HG02981 (cell line): ENCODE results near the gene PLXNB3.
"Not testable (repeated sequence)": the region's sequence is repeated elsewhere in the genome, so short reads cannot be mapped to it uniquely, and the experiment has no call there.

Experiments
- ATAC-seq: cut with Tn5 transposase; IDR thresholded peaks from one replicate; pipeline ENCODE4 v1.9.1; 2021; ENCODE audit warnings: mild to moderate bottlenecking, moderate library complexity; ENCODE audit not compliant: unreplicated experiment

Gene PLXNB3

GRCh38 chrX:153806999-153807575 is 43.0 kb downstream of the PLXNB3 start:
- no peak for ATAC-seq

DNA sequence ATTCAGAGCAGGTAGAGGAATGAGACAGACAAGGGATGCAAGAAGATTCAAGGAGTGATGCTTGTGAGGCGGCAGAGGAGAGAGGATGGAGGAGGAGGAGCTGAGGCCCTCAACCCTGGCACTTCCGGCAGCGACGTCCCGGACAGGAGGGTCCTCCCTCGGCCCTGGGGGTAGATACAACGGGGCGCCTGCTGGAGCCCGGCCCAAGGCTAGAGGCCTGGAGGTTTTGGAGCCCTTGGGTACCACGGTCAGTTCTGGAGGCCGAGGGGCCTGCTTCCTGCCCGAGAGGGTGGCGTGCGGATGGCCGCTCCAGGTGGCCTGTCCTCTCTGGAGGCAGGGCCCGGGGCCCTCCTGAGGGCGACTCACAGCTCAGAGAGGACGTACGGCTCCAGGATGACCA is 43.9 kb downstream of the PLXNB3 start:
- no peak for ATAC-seq

GRCh38 chrX:153812220-153812619 is 48.2 kb downstream of the PLXNB3 start:
- ATAC-seq: no peak

DNA sequence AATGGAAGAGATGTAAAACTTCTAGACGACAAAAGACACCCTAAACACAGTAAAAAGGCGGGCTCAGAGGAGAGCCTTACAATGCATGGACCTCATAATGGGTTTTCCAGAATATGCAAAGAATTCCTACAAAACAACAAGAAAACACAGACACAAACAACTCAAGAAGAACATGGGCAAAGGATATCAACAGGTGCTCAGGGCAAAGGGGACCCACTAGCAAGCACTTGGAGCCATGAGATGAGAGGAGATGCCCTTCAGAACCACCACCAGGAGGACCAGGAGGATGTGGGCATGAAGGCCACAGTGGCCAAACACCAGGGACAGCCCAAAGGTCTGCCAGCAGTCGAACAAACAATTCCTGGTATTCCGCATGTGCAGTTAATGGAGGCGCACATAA is 49.1 kb downstream of the PLXNB3 start:
- no peak for ATAC-seq

DNA sequence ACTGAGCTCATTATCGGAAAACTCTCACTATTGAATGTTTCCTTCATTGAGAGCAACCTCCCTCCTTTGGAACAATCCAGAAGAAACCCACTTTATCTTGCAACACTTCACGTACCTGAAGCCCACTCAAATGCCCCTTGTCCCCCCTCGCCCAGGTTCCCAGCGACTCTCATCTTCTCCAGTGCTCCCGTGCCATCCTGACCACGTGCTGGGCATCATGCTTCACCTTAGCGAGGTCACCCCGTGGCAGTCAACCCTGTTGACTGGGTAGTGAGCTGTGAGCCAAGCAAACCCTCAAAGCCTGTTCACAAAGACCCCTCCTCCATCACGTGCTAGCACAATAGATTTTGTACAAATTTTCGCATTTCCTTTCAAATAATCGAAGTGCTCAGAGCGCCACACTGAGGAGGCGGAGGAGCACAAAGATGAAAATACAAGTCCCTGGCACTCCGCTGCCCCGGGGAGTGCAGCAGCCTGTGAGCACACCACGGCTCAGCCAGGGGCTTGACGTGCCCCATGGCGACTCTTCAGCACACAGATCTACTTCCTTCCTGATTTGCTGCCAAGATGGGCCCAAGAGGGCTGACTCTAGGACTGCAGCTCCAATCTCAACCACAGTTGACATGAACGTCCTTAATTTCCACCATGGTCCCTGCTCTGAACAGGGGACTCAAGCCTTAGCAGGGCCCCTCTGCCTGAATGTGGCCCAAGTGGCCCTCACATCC is 50.7 kb downstream of the PLXNB3 start:
- no peak for ATAC-seq

- ATAC-seq: no peak
These were observed 53.0 kb downstream of the PLXNB3 start for GRCh38 chrX:153816831-153817690.

- not testable (repeated sequence) for ATAC-seq
These were observed 54.0 kb downstream of the PLXNB3 start for GRCh38 chrX:153818064-153818463.

DNA sequence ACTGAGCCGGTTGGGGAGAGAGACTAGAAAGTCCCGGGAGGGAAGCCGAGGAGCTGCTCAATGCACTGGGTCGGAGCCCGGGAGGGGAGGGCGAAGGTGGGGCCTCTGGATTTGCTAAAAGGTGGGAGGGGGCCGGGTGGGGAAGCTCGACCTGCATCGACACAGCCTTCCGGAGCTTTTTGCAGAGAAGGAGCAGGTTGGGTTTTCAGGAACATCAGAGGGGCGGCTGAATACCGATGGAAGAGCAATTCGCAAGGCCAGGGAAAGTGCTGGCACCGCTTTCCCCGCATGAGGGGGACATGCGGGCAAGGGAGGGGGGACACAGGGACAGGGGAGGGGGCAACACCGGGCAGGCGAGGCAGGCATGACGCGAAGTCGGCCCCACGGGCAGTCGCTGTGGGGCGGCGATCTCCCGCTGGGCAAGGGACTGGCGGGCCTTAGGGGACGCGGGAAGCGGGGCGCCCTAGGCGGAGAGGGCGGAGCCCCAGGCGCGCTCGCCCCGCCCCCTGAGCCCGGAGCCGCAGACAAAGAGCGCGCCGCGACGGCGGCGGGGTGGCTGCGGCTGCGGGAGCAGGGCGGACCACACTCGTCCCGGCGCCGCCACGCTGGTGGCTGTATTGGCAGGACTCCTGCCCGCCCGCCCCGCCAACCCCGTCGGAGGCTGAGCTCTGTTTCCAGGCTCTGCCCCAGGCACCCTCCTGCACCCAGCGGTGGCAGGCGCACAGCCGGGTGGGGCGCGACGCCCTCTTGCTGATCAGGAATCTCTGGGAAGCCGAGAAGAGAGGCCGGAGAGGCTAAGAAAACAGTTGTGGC is 54.7 kb downstream of the PLXNB3 start:
- ATAC-seq: no peak

DNA sequence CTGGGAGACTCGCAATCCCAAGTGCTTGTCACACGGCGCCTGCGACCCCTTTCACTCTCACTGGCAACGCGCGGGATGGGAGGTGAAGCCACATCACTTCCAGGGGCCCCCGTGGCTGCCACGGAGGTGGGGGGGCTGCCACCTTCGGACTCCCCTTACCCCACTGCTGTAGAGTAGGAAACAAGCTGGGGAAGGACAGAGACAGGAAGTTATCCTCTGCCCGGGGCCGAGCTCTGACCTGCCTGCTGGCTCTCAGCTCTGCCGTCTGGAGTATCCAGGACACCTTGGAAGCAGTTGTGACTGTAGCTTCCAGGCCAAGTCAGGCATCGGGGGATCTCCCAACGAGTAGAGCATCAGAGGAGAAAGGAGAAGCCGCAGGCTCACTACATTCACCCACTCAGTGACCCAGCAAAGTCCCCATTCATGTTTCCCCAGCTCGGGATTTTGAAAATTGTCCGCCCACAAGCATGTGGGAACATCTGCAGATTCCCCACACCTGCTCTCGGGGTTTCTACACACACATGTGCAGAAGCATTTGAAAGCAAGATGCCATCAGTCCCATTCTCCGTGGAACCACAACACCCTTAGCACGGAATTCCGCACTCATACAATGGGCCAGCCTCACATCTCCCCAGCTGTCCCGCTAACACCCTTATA is 55.5 kb downstream of the PLXNB3 start:
- no peak for ATAC-seq

DNA sequence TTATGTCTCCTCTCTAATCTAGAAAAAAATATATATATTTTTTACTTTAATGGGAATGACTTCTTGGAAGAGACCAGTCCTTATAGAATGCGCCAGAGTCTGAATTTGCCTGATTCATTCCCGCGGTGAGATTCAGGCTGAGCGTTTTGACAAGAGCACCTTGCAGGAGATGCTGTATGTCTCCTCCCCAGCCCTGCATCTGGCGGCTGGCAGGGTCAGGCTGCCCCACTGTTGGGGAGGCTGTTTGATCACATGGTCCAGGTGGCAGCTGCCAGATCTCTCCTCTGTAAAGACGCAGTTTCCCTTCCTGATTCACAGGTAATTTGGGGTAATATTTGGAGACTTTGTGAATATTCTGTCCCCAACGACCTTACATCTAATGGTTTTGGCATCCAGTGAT is 56.6 kb downstream of the PLXNB3 start:
- no peak for ATAC-seq

DNA sequence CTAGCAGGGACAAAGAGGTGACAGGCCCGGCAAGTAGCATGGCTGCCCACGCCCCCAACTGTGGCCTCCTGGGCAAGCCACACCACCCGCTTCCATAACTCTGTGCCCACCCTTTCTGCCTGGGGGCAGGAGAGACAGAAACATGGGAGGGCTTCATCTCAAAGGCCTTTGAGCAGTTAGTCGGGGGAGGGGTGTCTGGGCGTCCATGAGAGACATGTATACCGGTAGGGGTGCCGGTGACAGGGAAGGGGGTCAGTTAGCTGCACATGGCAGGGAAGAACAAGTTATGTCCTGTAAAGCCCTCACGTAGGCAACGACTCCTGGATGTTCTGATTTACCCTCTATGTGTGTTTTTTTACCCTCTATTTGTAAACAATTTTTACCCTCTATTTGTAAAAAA is 57.0 kb downstream of the PLXNB3 start:
- no peak for ATAC-seq

- no peak for ATAC-seq
These were observed 60.3 kb downstream of the PLXNB3 start for GRCh38 chrX:153824348-153824747.

GRCh38 chrX:153825042-153825441 is 61.0 kb downstream of the PLXNB3 start:
- no peak for ATAC-seq
